Psoas muscle (tissue), 8 donors: ENCODE results near the gene PEX10. TPM values are rescaled to one million over a fixed set of nuclear protein-coding genes. Genes with fewer than 3 reads are reported as not detected.

ENCODE experiments used
- ATAC-seq, 4 donors: fragments of 200-7000 bp; cut with Tn5 transposase; one replicate each; pipeline ENCODE4 v1.9.1; 2020; ENCODE audit warnings: moderate library complexity in 3 of 4, mild to moderate bottlenecking in 2 of 4
- DNase-seq, 2 donors: peaks; one replicate each; pipeline ENCODE4 v3.0.0-alpha.2; 2020
- H3K27ac ChIP-seq: fragments of 200-600 bp; one replicate; pipeline ENCODE4 v1.8.0; 2022
- H3K27me3 ChIP-seq, 3 donors: fragments of 200-600 bp in 1 of 3; one replicate each; pipeline versions ENCODE4 v1.6.1 to v1.8.0; 2013 to 2022; ENCODE audit warnings: low read length in 2 of 3, mild to moderate bottlenecking in 2 of 3, moderate library complexity in 1 of 3; ENCODE audit not compliant: insufficient read depth in 3 of 3
- H3K36me3 ChIP-seq, 2 donors: fragments of 200-600 bp in 1 of 2; one replicate each; pipeline versions ENCODE4 v1.6.1 to v1.8.0; 2013 to 2022; ENCODE audit warnings: low read depth in 1 of 2, mild to moderate bottlenecking in 1 of 2, moderate library complexity in 1 of 2; ENCODE audit not compliant: insufficient read depth in 1 of 2
- H3K4me1 ChIP-seq: fragments of 200-600 bp; one replicate; pipeline ENCODE4 v1.8.0; 2022
- H3K4me3 ChIP-seq: fragments of 200-600 bp; one replicate; pipeline ENCODE4 v1.8.0; 2022; ENCODE audit warnings: mild to moderate bottlenecking
- H3K9me3 ChIP-seq: fragments of 200-600 bp; one replicate; pipeline ENCODE4 v1.8.0; 2022
- CTCF ChIP-seq: fragments of 200-600 bp; IDR thresholded peaks from one replicate; pipeline ENCODE4 v1.8.0; 2022; ENCODE audit warnings: antibody characterized with exemption
- WGBS, 3 donors: extraction: QIAGEN DNeasy Blood & Tissue Kit; methylation state at CpG; one replicate each; pipeline versions ENCODE4 v1.1.6 to v1.1.7; 2013; 5-methylcytosine and 5-hydroxymethylcytosine counted together
- intact Hi-C, 2 donors: fragments of 100-400 bp; cut with DNase I; formaldehyde crosslinking; loops; one replicate each; pipeline versions ENCODE4 v1.11.0 to v1.14.2; 2022
- polyA plus RNA-seq, 3 donors: library from polyadenylated mRNA; stranded (reverse); fragments of 200-250 nt; gene quantifications; one replicate each; pipeline ENCODE4 v1.2.3, GENCODE V29; 2013
- total RNA-seq, 4 donors: library from RNA; stranded (reverse); fragmentation: NEBNext Ultra II Directional in 2 of 4; extraction: Animal tissue kit (Norgen Biotek cat#: 25700) in 2 of 4; gene quantifications; one replicate each; pipeline versions ENCODE4 v1.2.1 to v1.2.4, GENCODE V29; 2021 to 2023
- donor health status: healthy with polysubstance abuse.
- donor health status: DM: no; HTN: no; CAD: no; lungs with moderate emphysema.
- donor health status: Bipolar disorder and iron deficiency.
- donor health status: healthy.
- donor health status: DM: yes; HTN: yes; CAD: no.
- donor health status: DM: no; HTN: no; CAD: no.
- donor health status: DM: no; HTN: no; CAD: no.
- donor health status: DM: yes; HTN: yes; CAD: no.

Gene PEX10
- total and polyA plus RNA-seq, 7 donors, result 12.6 to 19.7 (median 16.2) TPM

- DNase-seq (no peak), ATAC-seq (no peak)
- intact Hi-C loops, result no loop called here
- H3K4me1 ChIP-seq, result no peaks in the 10 kb centered on the region
- H3K9me3 ChIP-seq, result no peaks in the 10 kb centered on the region
- H3K36me3 ChIP-seq, result no peaks in the 10 kb centered on the region
- H3K27ac ChIP-seq, result no peak overlapping the region
- no peak overlapping the region for H3K4me3 ChIP-seq
- 58 to 72% (median 62%) methylated on average over 15 of the region's 15 CpGs for WGBS, 3 donors
- no peak for TF ChIP-seq CTCF
- H3K27me3 ChIP-seq, result peaks cover 0 to 73% (median 8%) of the 10 kb centered on the region in 3 donors
Measured at GRCh38 chr1:2437617-2438016, 25.3 kb upstream of the PEX10 start.

- Histone ChIP-seq H3K36me3 (no peaks in the 10 kb centered on the region), H3K4me1 (no peaks in the 10 kb centered on the region), H3K27me3 (peaks cover 0 to 73% (median 6%) of the 10 kb centered on the region in 3 donors), H3K4me3 (no peak overlapping the region), H3K27ac (no peak overlapping the region), H3K9me3 (no peaks in the 10 kb centered on the region)
- intact Hi-C loops, result no loop called here
- ATAC-seq (no peak), DNase-seq (no peak)
- WGBS, 3 donors, result 71 to 82% (median 76%) methylated on average over 6 to 7 of the region's 7 CpGs
- TF ChIP-seq CTCF, result no peak
Measured at GRCh38 chr1:2436876-2437275, 24.5 kb upstream of the PEX10 start.

GRCh38 chr1:2435746-2436355 is 23.5 kb upstream of the PEX10 start:
- no peak overlapping the region for H3K27ac ChIP-seq
- H3K9me3 ChIP-seq, result no peaks in the 10 kb centered on the region
- intact Hi-C loops, result no loop called here
- no peak for TF ChIP-seq CTCF
- H3K36me3 ChIP-seq, result no peaks in the 10 kb centered on the region
- 10 to 43% (median 31%) methylated on average over 1 to 2 of the region's 2 CpGs for WGBS, 3 donors
- no peaks in the 10 kb centered on the region for H3K4me1 ChIP-seq
- ATAC-seq (no peak), DNase-seq (no peak)
- H3K4me3 ChIP-seq, result no peak overlapping the region
- peaks cover 0 to 70% (median 6%) of the 10 kb centered on the region in 3 donors for H3K27me3 ChIP-seq

GRCh38 chr1:2435091-2435490 is 22.7 kb upstream of the PEX10 start:
- 49 to 62% (median 62%) methylated on average over 9 of the region's 9 CpGs for WGBS, 3 donors
- intact Hi-C loops, result no loop called here
- Histone ChIP-seq H3K27ac (no peak overlapping the region), H3K9me3 (no peaks in the 10 kb centered on the region), H3K36me3 (no peaks in the 10 kb centered on the region), H3K4me3 (no peak overlapping the region), H3K4me1 (no peaks in the 10 kb centered on the region), H3K27me3 (peaks cover 0 to 70% (median 6%) of the 10 kb centered on the region in 3 donors)
- no peak for TF ChIP-seq CTCF
- DNase-seq (no peak), ATAC-seq (no peak)
